NK-92 treated with Interleukin-12 subunit alpha and Interleukin-12 subunit beta, amount 100 ng/mL, for 24 hours (cell line): Measurements from ENCODE around the gene RNPEP.
"Not testable (repeated sequence)": the region's sequence is repeated elsewhere in the genome, so short reads cannot be mapped to it uniquely, and the experiment has no call there.

ENCODE experiments used
- DNase-seq: peaks from one replicate; lab custom pipeline; 2025; lab: John Stamatoyannopoulos, UW

Gene RNPEP

DNA sequence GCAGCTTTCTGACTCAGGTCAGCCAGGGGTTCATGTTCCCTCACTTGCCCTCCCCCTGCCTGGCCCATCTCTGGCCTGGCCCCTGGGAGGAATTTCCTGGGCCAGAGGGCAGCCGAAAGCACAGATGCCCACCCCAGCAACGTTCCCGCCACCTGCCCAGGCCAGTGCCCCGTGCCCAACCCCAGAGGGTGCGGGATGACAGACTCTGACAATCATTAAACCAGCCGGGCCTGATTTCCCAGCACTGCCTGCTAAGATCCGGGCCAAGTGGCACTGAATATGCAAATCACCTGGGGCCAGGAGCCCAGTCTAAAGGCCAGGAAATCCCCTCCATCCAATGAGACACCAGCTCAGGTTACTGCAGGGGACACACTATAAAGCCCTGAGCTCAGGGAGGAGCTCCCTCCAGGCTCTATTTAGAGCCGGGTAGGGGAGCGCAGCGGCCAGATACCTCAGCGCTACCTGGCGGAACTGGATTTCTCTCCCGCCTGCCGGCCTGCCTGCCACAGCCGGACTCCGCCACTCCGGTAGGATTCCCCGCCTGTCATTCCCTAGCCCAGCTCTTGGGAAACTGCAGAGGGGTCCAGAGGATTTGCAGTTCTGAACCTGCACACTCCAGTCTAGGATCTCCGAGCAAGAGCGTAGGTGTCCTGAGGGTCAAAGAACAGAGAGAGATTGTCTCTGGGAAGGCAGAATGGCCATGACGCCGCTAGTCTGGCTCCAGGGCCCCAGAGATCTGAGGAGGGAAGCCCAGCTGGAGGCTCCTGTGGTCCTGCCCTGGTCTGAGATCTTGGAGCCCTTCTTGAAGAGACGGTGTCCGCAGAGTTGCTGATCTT, 27.9 kb downstream of the RNPEP start, which contains the start of gene ELF3:
ELF3 (plus strand) TSS at position 408 of the 836 bp plus-strand sequence. CDS start 550 bp downstream, outside the sequence.
- DNase-seq, result no peak

DNA sequence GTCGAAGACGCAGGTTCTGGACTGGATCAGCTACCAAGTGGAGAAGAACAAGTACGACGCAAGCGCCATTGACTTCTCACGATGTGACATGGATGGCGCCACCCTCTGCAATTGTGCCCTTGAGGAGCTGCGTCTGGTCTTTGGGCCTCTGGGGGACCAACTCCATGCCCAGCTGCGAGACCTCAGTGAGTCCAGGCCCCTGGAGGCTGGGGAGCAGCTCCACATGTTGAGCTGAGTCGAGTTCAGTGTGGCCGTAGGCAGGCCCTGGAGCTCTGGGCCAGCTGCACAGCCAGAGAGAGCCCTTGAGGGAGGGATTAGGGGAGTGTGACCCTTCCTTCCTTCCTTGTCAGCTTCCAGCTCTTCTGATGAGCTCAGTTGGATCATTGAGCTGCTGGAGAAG, 29.5 kb downstream of the RNPEP start:
- DNase-seq, result no peak

DNA sequence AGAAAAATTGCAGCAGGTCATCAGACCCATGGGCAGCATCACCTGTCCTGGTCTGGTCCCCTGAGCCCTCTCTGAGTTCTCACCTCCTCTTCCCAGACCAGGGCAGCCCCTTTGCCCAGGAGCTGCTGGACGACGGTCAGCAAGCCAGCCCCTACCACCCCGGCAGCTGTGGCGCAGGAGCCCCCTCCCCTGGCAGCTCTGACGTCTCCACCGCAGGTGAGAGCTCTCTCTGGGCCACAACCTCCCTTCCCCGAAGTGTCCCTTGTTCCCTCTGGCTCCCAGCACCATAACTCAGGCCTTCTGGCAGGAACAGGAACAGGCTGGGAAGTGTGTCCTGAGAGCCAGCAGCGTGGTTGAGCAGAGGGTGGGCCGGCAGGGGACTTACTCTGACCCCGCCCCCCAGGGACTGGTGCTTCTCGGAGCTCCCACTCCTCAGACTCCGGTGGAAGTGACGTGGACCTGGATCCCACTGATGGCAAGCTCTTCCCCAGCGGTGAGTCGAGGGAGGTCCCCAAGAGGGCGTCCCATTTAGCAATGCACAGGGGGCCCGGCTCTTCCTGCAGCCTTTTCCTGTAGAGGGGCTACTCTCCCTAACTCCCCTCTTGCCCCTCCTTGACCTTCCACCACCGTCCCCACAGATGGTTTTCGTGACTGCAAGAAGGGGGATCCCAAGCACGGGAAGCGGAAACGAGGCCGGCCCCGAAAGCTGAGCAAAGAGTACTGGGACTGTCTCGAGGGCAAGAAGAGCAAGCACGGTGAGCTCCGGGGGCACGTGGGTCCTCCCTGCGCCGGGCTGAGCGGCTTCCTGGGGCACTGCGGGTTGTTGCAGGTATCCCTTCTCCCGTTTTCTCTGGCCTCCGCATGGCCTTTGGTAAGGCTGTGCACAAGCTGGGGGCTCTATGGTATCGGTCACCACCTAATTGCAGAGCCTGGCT, 30.4 kb downstream of the RNPEP start:
- no peak for DNase-seq

DNA sequence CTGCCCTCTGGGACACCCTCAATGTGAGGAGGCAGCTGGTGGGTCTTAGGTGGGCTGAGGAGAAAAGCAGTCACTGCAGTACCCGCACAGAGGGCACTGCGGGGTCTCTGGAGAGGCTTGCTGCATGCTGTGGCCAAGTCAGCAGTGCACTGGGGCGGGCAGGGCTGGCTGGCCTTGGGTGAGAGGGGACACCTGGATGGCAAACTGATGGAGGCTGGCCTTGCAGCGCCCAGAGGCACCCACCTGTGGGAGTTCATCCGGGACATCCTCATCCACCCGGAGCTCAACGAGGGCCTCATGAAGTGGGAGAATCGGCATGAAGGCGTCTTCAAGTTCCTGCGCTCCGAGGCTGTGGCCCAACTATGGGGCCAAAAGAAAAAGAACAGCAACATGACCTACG, 31.2 kb downstream of the RNPEP start:
- no peak for DNase-seq

DNA sequence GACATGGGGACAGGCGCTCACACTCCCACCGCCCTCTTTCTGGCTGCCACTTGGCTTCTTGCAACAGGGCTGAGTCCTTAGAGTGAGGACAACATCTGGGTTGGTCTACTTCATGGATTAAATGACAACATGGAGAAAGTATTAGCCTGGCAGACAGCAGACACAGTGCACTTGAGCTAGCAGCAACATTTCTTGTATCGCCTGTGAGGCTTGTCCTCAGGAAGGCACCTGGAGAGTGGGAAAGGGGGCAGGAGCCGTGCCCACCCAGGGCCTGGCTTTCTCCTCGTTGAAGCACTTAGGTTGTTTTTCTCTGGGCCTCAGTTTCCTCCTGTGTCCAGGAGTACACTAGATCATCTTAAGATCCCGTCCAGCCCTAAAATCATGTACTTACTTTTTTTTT, 31.6 kb downstream of the RNPEP start:
- DNase-seq, result no peak

DNA sequence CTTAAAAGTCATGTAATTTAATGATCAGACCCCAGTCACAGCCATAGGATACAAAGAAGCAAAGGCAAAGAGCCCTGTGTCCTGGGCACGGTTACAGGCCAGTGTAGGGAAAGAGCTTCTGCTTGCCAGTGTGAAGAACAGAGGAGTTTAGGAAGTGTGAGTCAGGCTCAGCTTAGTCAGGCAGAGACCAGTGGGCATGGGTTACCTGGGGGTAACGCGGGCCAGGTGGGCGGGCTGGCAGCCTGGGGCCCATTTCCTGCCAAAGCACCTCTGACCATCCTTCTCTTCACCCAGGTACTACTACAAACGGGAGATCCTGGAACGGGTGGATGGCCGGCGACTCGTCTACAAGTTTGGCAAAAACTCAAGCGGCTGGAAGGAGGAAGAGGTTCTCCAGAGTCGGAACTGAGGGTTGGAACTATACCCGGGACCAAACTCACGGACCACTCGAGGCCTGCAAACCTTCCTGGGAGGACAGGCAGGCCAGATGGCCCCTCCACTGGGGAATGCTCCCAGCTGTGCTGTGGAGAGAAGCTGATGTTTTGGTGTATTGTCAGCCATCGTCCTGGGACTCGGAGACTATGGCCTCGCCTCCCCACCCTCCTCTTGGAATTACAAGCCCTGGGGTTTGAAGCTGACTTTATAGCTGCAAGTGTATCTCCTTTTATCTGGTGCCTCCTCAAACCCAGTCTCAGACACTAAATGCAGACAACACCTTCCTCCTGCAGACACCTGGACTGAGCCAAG, 32.6 kb downstream of the RNPEP start:
- no peak for DNase-seq

DNA sequence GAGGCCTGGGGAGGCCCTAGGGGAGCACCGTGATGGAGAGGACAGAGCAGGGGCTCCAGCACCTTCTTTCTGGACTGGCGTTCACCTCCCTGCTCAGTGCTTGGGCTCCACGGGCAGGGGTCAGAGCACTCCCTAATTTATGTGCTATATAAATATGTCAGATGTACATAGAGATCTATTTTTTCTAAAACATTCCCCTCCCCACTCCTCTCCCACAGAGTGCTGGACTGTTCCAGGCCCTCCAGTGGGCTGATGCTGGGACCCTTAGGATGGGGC, 33.2 kb downstream of the RNPEP start:
- DNase-seq, result no peak

DNA sequence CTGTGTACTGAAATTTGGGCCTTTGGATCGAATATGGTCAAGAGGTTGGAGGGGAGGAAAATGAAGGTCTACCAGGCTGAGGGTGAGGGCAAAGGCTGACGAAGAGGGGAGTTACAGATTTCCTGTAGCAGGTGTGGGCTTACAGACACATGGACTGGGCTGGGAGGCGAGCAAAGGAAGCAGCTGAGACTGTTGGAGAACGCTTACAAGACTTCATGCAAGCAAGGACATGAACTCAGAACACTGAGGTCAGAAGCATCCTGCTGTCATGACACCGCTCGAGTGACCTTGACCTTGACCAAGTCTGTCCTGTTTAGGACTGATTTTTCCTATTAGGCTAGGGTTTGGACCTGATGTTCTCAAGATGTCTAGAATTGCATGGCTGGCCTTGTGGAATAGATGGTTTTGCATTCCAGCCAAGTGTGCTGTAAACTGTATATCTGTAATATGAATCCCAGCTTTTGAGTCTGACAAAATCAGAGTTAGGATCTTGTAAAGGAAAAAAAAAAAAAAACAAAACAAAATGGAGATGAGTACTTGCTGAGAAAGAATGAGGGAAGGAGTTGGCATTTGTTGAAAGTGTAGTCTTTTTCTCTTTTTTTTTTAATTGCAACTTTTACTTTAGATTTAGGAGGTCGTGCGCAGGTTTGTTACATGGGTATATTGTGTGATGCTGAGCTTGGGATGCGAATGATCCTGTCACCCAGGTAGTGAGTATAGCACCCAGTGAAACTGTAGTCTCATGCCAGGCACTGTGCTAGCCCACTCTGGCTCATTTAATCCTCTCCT, 33.8 kb downstream of the RNPEP start:
- DNase-seq, result no peak

DNA sequence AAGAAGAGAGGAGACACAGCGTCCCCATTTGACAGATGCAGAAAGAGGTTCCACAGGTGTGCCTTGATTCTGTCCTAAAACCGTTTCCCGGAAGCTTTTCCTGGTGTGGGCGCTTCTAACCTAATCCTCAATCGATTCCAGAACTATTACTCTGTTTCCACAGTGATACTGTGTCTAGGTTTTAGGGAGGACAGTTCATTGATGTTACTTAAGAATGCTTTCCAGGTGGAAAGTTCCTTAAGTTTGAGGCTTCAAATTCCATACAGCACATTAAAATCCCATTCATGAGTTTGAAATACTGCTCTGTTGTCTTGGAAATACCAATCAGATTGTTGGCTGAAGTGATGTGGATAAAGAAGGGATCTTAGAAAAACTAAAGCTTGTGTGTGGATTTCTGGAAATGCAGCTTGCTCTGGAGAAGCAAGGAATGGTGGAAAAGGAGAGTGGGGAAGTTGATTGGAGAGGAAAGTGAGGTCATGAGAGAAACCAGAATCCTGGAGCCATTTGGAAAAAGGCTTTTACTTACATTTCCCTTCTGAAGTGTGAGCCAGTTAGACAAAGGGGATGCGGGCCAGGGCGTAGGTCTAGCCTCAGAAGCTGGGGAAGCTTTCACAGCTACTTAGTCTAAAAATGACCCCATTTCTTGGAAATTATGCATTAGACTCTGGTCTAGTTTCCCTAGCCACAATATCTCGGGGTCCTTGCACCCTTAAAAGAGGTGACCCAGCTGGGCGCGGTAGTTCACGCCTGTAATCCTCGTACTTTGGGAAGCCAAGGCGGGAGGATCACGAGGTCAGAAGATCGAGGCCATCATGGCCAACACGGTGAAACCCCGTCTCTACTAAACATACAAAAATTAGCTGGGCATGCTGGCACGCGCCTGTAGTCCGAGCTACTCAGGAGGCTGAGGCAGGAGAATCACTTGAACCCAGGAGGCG, 34.6 kb downstream of the RNPEP start:
- no peak for DNase-seq

DNA sequence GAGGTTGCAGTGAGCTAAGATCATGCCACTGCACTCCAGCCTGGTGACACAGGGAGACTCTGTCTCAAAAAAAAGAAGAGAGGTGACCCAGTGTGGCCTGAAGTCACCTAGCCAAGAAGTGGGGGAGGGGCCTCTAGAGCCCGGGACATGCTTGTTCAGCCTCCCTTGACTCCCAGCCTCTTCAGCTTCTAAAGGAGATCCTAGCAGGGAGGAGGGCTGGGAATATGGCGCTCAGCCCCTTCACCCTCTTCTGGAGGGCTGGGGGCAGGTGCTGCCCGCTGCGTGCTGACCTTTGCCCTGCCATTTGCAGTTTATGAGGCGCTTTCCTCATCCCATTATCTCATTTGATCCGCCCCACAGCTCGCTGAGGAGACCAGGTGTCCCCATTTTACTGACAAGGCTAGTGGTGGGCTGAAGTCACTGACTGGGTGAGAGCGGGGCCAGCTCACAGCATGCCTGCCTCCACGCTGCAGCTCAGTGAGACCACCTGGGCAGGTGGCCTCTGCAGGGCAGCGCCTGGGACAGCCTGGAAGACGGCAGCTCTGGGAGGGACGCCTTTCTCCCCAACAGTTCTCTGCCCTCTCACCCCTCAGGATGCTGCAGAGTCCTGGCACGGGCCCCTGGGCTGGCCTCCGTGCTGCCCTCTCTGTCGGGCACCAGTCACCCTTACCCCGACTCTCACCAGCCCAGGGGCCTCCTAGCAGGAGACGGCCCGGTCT, 35.5 kb downstream of the RNPEP start:
- DNase-seq, result no peak

DNA sequence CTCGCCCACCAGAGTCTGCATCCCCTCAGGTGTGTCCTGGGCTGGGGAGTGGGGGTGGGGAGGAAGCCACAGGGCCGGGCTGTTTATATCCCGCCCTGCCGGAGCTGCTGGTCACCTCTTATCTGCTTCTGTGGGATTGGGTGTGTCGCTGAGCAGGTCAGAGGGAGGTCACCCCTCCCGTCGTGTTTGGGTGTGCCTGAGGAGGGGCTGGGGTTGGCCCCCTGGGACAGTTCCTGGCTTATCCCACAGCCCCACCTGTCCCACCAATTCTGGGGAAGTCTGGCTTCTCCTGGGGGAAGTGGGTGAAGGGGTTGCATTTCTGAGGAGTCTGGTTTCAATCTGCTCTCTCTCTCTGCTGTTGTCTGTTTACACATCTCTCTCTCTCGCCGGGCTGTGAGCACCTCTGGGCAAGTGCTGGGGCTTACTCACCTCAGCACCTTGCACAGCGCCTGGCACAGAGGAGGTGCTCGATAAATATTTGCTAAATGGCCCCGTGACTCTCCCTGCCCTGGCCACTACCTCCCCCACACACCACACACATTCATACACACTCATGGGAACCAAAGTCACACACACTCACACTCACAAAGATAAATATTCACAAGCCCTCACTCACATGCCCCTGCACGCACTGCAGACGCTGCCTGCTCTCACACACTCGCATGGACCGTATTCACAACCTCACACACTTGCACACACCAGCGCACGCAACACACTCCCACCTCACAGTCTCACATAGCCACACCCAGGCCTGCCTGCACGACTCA, 36.2 kb downstream of the RNPEP start:
- DNase-seq, result peak; percentile 35

DNA sequence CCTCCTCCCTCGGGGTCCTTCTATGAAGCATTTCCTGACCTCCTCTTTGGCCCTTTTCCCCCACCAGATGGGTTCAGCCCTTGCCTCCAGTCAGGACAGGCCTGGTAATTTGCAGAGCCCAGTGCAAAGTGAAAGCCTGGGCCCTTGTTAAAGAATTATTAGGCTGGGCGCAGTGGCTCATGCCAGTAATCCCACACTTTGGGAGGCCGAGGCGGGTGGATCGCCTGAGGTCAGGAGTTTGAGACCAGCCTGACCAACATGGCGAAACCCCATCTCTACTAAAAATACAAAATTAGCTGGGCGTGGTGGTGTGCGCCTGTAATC, 36.7 kb downstream of the RNPEP start:
- not testable (repeated sequence) for DNase-seq

DNA sequence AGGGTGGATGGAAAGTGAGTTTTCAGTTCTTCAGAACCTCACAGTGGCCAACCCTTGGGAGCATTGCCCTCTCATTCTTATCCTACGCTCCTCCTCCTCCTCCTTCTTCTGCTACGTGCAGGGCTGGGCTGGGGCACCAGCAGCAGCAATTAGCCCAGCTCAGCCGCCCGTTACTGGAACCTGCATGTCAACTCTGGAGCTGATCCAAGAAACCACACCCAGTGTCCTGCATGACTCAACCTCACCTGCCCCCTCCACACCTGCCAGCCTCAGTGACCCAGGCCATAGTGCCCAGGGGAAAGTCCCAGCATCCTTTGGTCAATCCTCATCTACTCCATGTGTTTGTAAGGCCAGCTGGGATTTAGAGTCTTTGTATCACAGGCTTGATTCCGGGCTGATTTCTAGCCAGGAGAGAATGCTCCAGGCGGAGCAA, 40.6 kb downstream of the RNPEP start:
- DNase-seq, result peak; percentile 33

DNA sequence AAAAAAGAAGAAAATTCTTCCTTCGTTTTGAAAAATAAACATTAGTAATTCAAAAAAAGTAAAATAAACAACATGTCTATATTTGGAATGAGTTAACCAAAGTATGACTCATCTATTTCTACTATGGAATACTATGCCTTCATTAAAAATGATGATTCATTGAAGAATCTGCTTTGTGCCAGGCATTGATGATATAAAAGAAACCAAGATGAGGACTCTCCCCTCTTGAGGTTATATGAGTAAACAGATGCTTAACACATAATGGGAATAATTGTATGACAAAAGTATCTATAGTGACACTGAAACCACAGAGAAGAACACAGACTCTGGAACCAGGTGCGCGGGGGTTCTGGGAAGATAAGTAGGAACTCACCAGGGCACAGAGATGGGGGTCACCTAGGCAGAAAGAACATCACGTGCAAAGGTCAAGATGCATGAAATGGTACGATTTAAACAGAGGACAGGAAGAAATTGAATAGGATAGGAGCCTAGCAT, 46.8 kb downstream of the RNPEP start:
- no peak for DNase-seq

DNA sequence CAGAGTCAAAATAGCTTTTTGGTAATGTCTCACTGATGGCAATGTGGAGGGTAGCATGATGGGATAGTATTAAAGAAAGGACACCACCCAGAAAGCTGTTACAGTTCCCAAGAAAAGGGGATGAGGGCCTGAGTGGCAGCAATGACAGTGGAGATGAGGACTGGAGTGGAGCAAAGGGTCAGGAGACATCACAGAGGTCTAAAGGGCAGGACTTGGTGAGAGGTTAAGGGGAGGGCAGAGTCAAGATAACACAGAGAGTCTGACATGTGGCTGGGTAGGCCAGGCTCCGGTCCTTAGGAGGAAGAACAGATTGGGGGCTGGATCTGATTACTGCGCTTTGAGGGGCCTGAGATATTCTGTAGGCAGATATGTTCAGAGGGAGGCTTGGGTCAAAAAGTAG, 47.3 kb downstream of the RNPEP start:
- DNase-seq, result no peak

DNA sequence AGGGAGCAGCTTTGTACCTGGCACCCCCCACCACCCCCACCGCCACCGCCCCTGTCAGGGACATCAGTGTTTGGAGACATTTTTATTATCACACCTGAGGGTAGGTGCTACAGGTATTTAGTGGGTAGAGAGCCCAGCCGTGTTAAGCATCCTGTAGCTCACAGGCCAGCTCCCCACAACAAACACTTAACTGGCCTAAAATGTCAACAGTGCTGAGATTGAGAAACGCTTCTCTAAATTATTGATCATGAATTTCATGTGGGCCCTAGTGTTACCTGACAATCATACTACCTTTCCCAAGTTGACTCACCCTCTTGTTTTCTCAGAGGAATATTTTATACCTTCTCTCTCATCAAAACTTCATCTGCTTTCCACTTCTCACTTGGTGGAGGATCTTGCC, 49.3 kb downstream of the RNPEP start:
- no peak for DNase-seq

DNA sequence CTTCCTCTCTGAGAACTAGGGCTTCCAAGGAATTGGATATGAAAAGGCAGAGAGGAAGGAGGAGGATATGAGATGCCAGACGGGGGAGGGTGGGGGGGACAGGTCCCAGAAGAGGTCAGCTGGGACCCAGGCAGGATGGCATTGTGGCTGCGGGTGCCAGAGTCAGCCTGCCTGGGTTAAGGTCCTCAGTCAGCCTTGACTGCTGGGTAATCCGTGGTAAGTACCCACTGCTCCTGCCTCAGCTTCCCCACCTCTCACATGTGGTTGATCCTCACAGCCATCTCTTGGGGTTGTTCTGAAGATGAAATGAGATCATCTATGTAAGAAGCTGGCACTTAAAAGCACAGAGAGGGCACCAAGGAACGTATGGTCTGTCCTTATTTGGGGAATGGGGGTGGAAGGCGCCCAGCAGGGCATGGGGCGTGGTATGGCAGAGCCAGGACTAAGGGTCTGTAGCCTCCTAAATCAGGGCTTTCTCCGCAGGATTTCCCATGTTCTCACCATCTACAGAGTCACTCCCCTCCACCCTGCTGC, 51.8 kb downstream of the RNPEP start:
- DNase-seq, result no peak

DNA sequence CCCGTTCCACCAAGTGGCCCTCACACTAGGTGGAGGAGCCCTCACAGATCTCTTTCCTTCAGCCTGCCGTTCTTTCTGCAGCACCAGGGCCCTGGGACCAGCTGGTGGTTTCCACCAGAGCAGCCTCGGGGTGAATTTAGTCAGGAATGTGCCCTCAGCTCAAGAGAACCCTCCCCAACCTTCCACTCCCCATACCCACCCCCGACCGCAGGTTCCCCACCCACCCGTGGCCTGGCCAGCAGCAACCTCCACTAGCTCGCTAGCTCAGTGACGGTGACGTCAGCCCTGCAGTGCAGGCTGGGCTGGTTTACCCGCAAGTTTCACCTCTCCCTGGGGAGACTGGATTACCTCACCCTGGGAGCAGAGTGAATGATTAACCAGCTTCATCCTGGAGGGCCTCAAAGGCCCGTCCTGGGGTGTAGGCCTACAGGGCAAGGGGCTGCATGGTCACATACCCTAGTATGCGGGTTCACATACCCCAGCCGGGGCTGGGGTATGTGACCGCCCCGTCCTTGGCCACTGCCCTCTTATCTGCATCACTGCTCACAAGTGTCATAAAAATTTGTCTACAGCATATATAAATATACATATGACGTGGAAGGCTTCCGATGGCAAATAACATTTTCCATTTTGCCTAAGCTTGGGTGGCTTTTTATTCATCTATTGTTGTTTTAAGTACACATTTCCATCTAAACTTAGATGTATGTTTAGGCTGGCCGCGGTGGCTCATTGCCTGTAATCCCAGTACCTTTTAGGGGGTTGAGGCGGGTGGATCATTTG, 52.4 kb downstream of the RNPEP start:
- no peak for DNase-seq
